ENCODE results near the gene MST1. TPM values are rescaled to one million over a fixed set of nuclear protein-coding genes. Genes with fewer than 3 reads are reported as not detected.

The MST1 gene
- total and polyA plus RNA-seq, 2 of the 8 experiments (the other 6 are each of a cell fraction or from before 2014, with no cell fraction given) = 6.2 to 9.5 TPM

DNA sequence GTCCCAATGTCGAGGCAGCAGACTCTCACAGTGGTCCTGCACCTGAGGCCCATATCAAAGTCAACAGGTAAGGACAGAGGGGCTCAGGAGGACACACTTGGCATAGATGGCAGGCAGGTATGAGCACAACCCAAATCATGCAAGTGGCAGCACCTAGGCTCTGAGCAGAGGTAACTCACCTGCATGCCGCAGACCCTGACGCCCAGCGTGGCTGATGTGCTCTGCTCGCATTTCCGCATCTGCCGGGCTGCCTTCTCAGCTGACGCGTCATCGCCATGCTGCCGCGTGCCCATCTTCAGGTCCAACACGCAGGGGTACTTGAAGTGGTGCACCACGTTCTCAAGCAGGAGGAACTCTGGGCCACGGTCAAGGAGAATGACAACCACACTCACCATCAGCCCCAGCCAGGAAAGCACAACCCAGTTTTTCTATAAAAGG lies 38.7 kb upstream of the MST1 start:
- Histone ChIP-seq H3K4ac (replicated peaks; ENCODE audit: insufficient read length, low read depth, low read length) (no peak overlapping the region), H3K23ac (ENCODE audit: insufficient read length) (no peak overlapping the region), H3K36me3 (ENCODE audit: control insufficient read depth in 2 of 4, insufficient read depth in 4 of 4, low read length in 3 of 4) (peaks cover 10 to 32% (median 27%) of the 10 kb centered on the region in 4 experiments), H3K79me1 (ENCODE audit: low read depth, low read length) (peaks cover under 1% of the 10 kb centered on the region; the same call in 1 of the 2 replicates), H3K14ac (ENCODE audit: insufficient read length) (no peak overlapping the region), H3K23me2 (ENCODE audit: low read depth, low read length) (peaks cover 6% of the 10 kb centered on the region; the same call in 1 of the 2 replicates), H3K27ac (ENCODE audit: low read depth, low read length) (no peak overlapping the region), H3K4me2 (ENCODE audit: insufficient read depth in 1 of 2, low read depth in 2 of 2, low read length in 2 of 2) (no peak overlapping the region), H3K4me1 (replicated peaks in 1 of 4; ENCODE audit: control insufficient read depth in 3 of 4, insufficient read depth in 4 of 4, low read length in 3 of 4) (peaks cover 0 to 10% (median 5%) of the 10 kb centered on the region in 4 experiments; a peak in 6 of 7 replicates), H3K79me2 (ENCODE audit: control insufficient read depth in 1 of 2, insufficient read depth in 2 of 2, low read length in 2 of 2) (peaks cover 0 to 5% of the 10 kb centered on the region in 2 experiments; a peak in 1 of 4 replicates), H2BK120ac (replicated peaks; ENCODE audit: low read depth, low read length) (no peak overlapping the region), H2AK5ac (ENCODE audit: low read depth, low read length) (no peak overlapping the region), H3K9ac (replicated peaks in 1 of 4; ENCODE audit: extremely low read depth in 1 of 4, low read depth in 3 of 4, low read length in 3 of 4) (no peak overlapping the region), H2BK12ac (ENCODE audit: low read depth, low read length) (0 out of 2 replicates have a peak overlapping the region, but pooled peaks have one; percentile 55), H2AFZ (ENCODE audit: low read length) (no peak overlapping the region), H4K8ac (ENCODE audit: extremely low read depth, insufficient read depth, low read length) (no peak overlapping the region), H3K9me3 (ENCODE audit: insufficient read depth in 2 of 2, low read depth in 1 of 2, low read length in 1 of 2) (no peaks in the 10 kb centered on the region), H4K91ac (replicated peaks; ENCODE audit: insufficient read length, low read length) (no peak overlapping the region), H2BK20ac (ENCODE audit: low read length) (no peak overlapping the region), H3K56ac (replicated peaks; ENCODE audit: insufficient read length, low read depth, low read length) (no peak overlapping the region), H2BK15ac (ENCODE audit: low read length) (no peak overlapping the region), H4K5ac (ENCODE audit: insufficient read length, low read depth, low read length) (no peak overlapping the region), H3K4me3 (ENCODE audit: extremely low read depth in 1 of 4, insufficient read depth in 2 of 4, low read depth in 3 of 4, low read length in 4 of 4) (no peak overlapping the region), H3K18ac (ENCODE audit: extremely low read depth, low read length) (no peak overlapping the region), H3K27me3 (replicated peaks in 1 of 4; ENCODE audit: control insufficient read depth in 3 of 4, extremely low read depth in 1 of 4, insufficient read depth in 3 of 4, low read length in 3 of 4) (no peaks in the 10 kb centered on the region), H2BK5ac (ENCODE audit: low read depth, low read length) (no peak overlapping the region), H4K20me1 (replicated peaks in 1 of 2; ENCODE audit: control insufficient read depth in 1 of 2, insufficient read depth in 2 of 2, low read length in 2 of 2) (peaks cover 0 to 7% of the 10 kb centered on the region in 2 experiments)
- WGBS, 2 experiments (ENCODE audit: extremely low coverage in 1 of 2, insufficient coverage in 1 of 2, insufficient read length in 1 of 2, insufficient replicate concordance in 2 of 2, low coverage in 1 of 2, low lambda C conversion rate in 2 of 2, missing lambda C conversion rate in 1 of 2) = 92% methylated on average over 15 of the region's 15 CpGs; no CpG with 5 or more reads in 1 of the 2 experiments
- POLR2A ChIA-PET (ENCODE audit: partially characterized antibody) = interaction anchor here (2.4 kb wide), 1 partner anchor 10 kb away, joined by 6 read pairs; no protein-coding TSS in a partner anchor
- CTCF ChIA-PET (ENCODE audit: partially characterized antibody) = no interaction called here
- DNase-seq (ENCODE audit: low read depth in 1 of 2, low spot score in 2 of 2) (no peak), FAIRE-seq (no peak)
- no peak for TF ChIP-seq CBX8 (IDR thresholded peaks at IDR 0.05; ENCODE audit: borderline replicate concordance, low read depth, low read length)
- no peak for TF ChIP-seq YY1 (IDR thresholded peaks at IDR 0.05; ENCODE audit: low read depth, low read length)
- TF ChIP-seq, protein P1, sequence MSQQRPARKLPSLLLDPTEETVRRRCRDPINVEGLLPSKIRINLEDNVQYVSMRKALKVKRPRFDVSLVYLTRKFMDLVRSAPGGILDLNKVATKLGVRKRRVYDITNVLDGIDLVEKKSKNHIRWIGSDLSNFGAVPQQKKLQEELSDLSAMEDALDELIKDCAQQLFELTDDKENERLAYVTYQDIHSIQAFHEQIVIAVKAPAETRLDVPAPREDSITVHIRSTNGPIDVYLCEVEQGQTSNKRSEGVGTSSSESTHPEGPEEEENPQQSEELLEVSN (IDR thresholded peaks at IDR 0.05) = no peak
- no peak for TF ChIP-seq SP2 (IDR thresholded peaks at IDR 0.05; ENCODE audit: low read length)
- TF ChIP-seq ZNF274 (IDR thresholded peaks at IDR 0.05; ENCODE audit: borderline replicate concordance, extremely low read depth, low read length) = no peak
- TF ChIP-seq BCL11A (IDR thresholded peaks at IDR 0.05; ENCODE audit: low read depth in 2 of 2, low read length in 2 of 2) = no peak
- no peak for TF ChIP-seq CEBPB (IDR thresholded peaks at IDR 0.05; ENCODE audit: low read depth, low read length)
- no peak for TF ChIP-seq JUND (IDR thresholded peaks at IDR 0.05; ENCODE audit: low read length)
- no peak for TF ChIP-seq SIRT6 (IDR thresholded peaks at IDR 0.05; ENCODE audit: low read length)
- no peak for TF ChIP-seq GABPA (IDR thresholded peaks at IDR 0.05; ENCODE audit: borderline replicate concordance, insufficient read depth, low read length)
- TF ChIP-seq SUZ12 (IDR thresholded peaks at IDR 0.05; ENCODE audit: low read length) = no peak
